GM12801 (cell line): ENCODE data around the gene DBNDD2.

Experiments used
- TF ChIP-seq, protein P1 (sequence below): IDR thresholded peaks from one replicate; pipeline ENCODE4 v1.5.1; 2011; ENCODE audit warnings: control low read depth; ENCODE audit not compliant: insufficient read length; ENCODE audit errors: extremely low read depth

Gene DBNDD2

DNA sequence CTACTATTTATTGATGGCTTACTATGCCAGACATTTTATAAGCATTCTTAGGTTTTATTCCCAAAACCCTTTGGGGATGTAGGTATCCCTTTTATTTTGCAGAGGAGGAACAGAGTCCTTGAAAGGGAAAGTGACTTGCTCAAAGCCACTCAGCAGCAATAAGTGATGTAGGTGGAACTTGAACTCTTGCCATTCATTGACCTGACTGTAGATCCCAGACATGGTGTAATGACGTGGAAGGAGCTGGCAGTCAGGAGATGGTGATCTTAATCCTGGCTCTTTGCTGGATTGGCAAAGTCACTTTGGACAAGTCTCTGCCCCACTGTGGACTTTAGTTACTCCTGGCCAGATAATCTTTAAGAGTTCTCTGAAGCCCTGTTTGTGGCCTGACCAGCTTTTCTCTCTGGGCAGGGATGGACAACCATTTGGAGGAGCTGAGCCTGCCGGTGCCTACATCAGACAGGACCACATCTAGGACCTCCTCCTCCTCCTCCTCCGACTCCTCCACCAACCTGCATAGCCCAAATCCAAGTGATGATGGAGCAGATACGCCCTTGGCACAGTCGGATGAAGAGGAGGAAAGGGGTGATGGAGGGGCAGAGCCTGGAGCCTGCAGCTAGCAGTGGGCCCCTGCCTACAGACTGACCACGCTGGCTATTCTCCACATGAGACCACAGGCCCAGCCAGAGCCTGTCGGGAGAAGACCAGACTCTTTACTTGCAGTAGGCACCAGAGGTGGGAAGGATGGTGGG, 1.6 kb downstream of the DBNDD2 start:
- TF ChIP-seq, protein P1, sequence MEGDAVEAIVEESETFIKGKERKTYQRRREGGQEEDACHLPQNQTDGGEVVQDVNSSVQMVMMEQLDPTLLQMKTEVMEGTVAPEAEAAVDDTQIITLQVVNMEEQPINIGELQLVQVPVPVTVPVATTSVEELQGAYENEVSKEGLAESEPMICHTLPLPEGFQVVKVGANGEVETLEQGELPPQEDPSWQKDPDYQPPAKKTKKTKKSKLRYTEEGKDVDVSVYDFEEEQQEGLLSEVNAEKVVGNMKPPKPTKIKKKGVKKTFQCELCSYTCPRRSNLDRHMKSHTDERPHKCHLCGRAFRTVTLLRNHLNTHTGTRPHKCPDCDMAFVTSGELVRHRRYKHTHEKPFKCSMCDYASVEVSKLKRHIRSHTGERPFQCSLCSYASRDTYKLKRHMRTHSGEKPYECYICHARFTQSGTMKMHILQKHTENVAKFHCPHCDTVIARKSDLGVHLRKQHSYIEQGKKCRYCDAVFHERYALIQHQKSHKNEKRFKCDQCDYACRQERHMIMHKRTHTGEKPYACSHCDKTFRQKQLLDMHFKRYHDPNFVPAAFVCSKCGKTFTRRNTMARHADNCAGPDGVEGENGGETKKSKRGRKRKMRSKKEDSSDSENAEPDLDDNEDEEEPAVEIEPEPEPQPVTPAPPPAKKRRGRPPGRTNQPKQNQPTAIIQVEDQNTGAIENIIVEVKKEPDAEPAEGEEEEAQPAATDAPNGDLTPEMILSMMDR: no peak

DNA sequence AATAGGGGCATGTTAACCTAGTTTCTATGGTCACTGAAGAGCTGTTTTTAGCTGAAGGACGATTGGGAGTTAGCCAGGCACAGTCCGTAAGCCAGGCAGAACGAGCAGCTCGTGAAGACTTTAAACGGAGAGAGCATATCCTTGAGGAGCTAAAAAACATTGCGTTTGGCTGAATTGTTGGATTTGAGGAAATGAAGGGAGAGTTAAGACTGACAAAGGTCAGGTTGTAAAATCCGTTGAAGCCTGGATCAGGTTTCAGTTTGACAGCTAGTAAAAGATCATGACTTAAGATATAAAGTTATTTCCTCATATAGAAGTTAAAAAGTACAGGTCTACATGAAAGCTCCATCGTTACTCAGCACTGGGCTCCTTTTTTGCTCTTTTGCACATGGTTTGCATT, 2.8 kb downstream of the DBNDD2 start:
- TF ChIP-seq, protein P1: no peak

DNA sequence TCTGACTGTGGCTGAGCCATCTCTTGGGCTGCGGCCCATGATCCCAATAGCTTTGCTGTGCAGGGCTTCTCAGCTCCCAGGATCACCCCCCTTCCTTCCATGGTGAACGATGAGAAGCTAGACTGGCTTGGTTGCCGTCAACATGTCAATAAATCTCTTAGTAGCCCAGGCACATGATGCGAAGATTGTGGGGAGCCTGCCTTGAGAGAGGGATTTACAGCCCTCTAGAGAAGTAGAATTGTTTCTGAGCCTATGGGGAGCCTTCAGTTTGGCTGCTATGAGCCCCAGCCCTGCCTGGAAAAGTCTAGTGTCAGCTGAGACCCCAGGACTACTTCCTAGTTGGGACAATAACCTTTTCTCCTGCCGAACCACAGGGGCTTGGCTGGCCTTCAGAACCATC, 4.6 kb downstream of the DBNDD2 start:
- TF ChIP-seq, protein P1: no peak

DNA sequence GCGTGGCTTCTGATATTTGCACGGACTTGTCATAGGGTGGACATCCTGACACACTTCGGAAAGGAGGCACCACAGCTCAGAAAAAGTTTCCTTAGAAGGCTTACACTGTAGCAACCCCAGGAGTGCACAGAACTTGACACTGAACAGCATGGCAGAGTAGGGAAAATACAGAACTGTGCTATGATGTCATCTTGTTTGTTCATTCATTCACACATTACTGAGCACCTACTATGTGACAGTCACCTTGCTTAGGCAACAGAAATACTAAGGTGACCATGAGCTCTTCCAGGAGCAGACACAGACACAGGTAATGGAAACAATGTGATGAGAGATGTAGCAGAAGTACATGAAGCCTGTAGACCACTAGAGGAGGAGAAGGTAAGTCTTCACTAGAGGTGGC, 5.4 kb downstream of the DBNDD2 start:
- TF ChIP-seq, protein P1: no peak

DNA sequence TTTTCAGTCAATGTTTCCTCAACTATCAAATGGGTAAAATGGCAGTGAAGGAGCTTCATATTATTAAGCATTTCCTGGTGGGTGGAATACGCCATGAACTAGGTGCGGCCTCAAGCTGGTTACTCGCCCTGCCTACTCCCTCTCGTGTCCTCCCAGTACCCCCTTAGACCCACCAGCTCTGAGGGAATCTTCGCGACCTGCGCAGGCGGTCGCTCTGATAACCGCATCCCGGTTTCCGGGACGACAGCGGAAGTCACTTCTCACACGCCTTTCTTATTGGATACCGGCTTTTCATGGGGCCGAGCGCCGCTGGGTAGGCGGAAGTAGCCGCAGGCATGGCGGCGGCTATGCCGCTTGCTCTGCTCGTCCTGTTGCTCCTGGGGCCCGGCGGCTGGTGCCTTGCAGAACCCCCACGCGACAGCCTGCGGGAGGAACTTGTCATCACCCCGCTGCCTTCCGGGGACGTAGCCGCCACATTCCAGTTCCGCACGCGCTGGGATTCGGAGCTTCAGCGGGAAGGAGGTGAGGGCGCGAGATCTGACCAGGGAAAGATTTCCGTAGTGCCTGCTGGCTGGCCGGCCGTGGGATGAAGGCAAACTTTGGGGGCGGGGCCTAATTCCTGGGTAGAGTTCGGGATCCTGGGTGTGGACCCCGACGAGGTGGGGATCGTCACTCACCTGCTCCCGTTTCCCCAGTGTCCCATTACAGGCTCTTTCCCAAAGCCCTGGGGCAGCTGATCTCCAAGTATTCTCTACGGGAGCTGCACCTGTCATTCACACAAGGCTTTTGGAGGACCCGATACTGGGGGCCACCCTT, 7.9 kb downstream of the DBNDD2 start, which contains the start of gene PIGT:
Gene PIGT, plus strand, starts transcription at position 320 of the 816 bp plus-strand sequence. Its CDS starts 16 bp downstream, at position 336.
- TF ChIP-seq, protein P1: no peak

DNA sequence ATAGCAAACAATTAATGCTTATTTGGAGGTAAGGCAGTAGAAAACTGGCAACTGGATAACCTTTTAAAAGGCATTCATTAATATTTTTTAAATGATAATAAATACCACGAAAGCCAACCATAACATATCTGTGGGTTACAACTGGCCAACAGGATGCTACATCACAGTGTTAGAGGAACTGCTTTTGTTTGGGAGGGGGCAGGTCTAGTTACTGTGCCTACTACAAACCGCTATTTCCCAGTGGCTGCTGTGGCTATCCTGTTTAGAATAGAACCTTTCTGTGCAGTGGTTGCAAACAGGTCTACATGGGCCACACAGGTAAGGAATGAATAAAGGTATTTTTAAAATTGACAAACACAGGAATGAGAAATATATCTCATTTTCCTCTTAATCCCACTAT, 8.8 kb downstream of the DBNDD2 start:
- TF ChIP-seq, protein P1: no peak
